HCT116 (cell line): ENCODE measurements around the gene VEPH1. TPM values are rescaled to one million over a fixed set of nuclear protein-coding genes. Genes with fewer than 3 reads are reported as not detected.

Experiments
- ATAC-seq: fragments of 200-7000 bp; cut with Tn5 transposase; 2 replicates; pipeline ENCODE4 v1.9.1; 2020; ENCODE audit warnings: mild to moderate bottlenecking, moderate library complexity
- BruUV-seq: library from RNA; stranded (reverse); fragments of 400-500 nt; replicated peaks from 2 replicates; lab custom pipeline; 2021; lab: Mats Ljungman, UMichigan
- CTCF ChIA-PET: fragments of 300-600 bp; sonication (Branson Sonifier 250); formaldehyde crosslinking; loops from one replicate; lab custom pipeline; 2021; ENCODE audit warnings: antibody characterized with exemption; lab: Charles Lee
- POLR2A ChIA-PET: fragments of 300-600, 350-600 bp; sonication (Branson Sonifier 250); formaldehyde crosslinking; loops from one replicate; lab custom pipeline; 2021; ENCODE audit warnings: antibody characterized with exemption; lab: Charles Lee
- RAD21 ChIA-PET, 2 experiments: fragments of 300-600 bp; sonication (Branson Sonifier 250); formaldehyde crosslinking; loops; one replicate each; lab custom pipeline; 2023; ENCODE audit warnings: low total read pairs in 2 of 2; ENCODE audit not compliant: uncharacterized antibody in 2 of 2, unreplicated experiment in 2 of 2, low non-redundant PET in 1 of 2; lab: Charles Lee
- DNase-seq: peaks from one replicate; pipeline ENCODE4 v3.0.0-alpha.2; 2010; ENCODE audit warnings: low read depth, low spot score
- H2AFZ ChIP-seq: fragments of 200-600 bp; shearing (Covaris generic), sonication (generic); 2 replicates; pipeline ENCODE4 v1.6.1; 2017; ENCODE audit warnings: low read depth, mixed run types, mixed read lengths, antibody characterized with exemption, low read length; ENCODE audit not compliant: poor library complexity, severe bottlenecking
- H3K27ac ChIP-seq: 2 replicates; pipeline ENCODE4 v1.5.1; 2012; ENCODE audit warnings: low read depth, low read length
- H3K27me3 ChIP-seq: fragments of 200-600 bp; sonication (generic); 2 replicates; pipeline ENCODE4 v1.6.1; 2016; ENCODE audit warnings: mixed run types, low read length, mixed read lengths; ENCODE audit not compliant: insufficient read depth
- H3K36me3 ChIP-seq, 2 experiments: fragments of 200-500 bp in 1 of 2; fragments of 200-600 bp in 1 of 2; sonication (Bioruptor generic) in 1 of 2; sonication (generic) in 1 of 2; 2 replicates each; pipeline versions ENCODE4 v1.5.1 to v1.6.1; 2014 to 2016; ENCODE audit warnings: low read length in 2 of 2, inconsistent platforms in 1 of 2, mixed read lengths in 1 of 2, mixed run types in 1 of 2; ENCODE audit not compliant: insufficient read depth in 2 of 2, control insufficient read depth in 1 of 2
- H3K4me1 ChIP-seq, 2 experiments: fragments of 200-600 bp in 1 of 2; sonication (generic) in 1 of 2; 2 replicates each; pipeline versions ENCODE4 v1.5.1 to v1.6.1; 2012 to 2017; ENCODE audit warnings: low read length in 2 of 2, inconsistent platforms in 1 of 2, mild to moderate bottlenecking in 1 of 2, mixed read lengths in 1 of 2, mixed run types in 1 of 2, moderate library complexity in 1 of 2; ENCODE audit not compliant: insufficient read depth in 2 of 2, control insufficient read depth in 1 of 2
- H3K4me2 ChIP-seq: fragments of 200-600 bp; sonication (generic); 2 replicates; pipeline ENCODE4 v1.6.1; 2017; ENCODE audit warnings: mixed run types, low read length, mixed read lengths
- H3K4me3 ChIP-seq, 2 experiments: fragments of 200-600 bp in 1 of 2; sonication (generic) in 1 of 2; replicated peaks in 1 of 2; 2 replicates each; pipeline ENCODE4 v1.5.1; 2011 to 2016; ENCODE audit warnings: low read length in 2 of 2, control low read depth in 1 of 2, low read depth in 1 of 2, mild to moderate bottlenecking in 1 of 2, mixed read lengths in 1 of 2, mixed run types in 1 of 2
- H3K79me2 ChIP-seq: fragments of 200-600 bp; sonication (generic); 2 replicates; pipeline ENCODE4 v1.6.1; 2017; ENCODE audit warnings: mild to moderate bottlenecking, mixed run types, low read length, moderate library complexity, mixed read lengths; ENCODE audit not compliant: insufficient read depth
- H3K9ac ChIP-seq: fragments of 200-600 bp; sonication (generic); 2 replicates; pipeline ENCODE4 v1.6.1; 2016; ENCODE audit warnings: low read length, mixed read lengths
- H3K9me2 ChIP-seq: fragments of 200-600 bp; sonication (generic), shearing (Covaris generic); 2 replicates; pipeline ENCODE4 v1.6.1; 2017; ENCODE audit warnings: mixed run types, mild to moderate bottlenecking, moderate library complexity; ENCODE audit not compliant: insufficient read depth
- H3K9me3 ChIP-seq, 2 experiments: fragments of 200-500 bp in 1 of 2; fragments of 200-600 bp in 1 of 2; sonication (Bioruptor generic) in 1 of 2; sonication (generic) in 1 of 2; 2 replicates each; pipeline ENCODE4 v1.6.1; 2014 to 2017; ENCODE audit warnings: low read length in 2 of 2, mixed read lengths in 2 of 2, inconsistent platforms in 1 of 2, low read depth in 1 of 2, mild to moderate bottlenecking in 1 of 2, mixed run types in 1 of 2, moderate library complexity in 1 of 2; ENCODE audit not compliant: control insufficient read depth in 1 of 2, insufficient read depth in 1 of 2
- H4K20me1 ChIP-seq: fragments of 200-600 bp; sonication (generic), shearing (Covaris generic); 2 replicates; pipeline ENCODE4 v1.6.1; 2017; ENCODE audit warnings: mixed run types, mild to moderate bottlenecking, moderate library complexity; ENCODE audit not compliant: insufficient read depth
- CBX3 ChIP-seq: IDR thresholded peaks from 2 replicates; pipeline ENCODE4 v1.6.1; 2012; ENCODE audit warnings: low read depth
- CEBPB ChIP-seq: IDR thresholded peaks from 2 replicates; pipeline ENCODE4 v1.6.1; 2012; ENCODE audit warnings: low read depth
- FOSL1 ChIP-seq: IDR thresholded peaks from 2 replicates; pipeline ENCODE4 v1.6.1; 2012; ENCODE audit warnings: low read depth
- JUND ChIP-seq: IDR thresholded peaks from 2 replicates; pipeline ENCODE4 v1.6.1; 2012
- POLR2A ChIP-seq: IDR thresholded peaks from 2 replicates; pipeline ENCODE4 v1.7.0; 2011; ENCODE audit warnings: borderline replicate concordance; ENCODE audit not compliant: insufficient read depth, insufficient read length; ENCODE audit errors: extremely low read depth
- POLR2AphosphoS5 ChIP-seq: IDR thresholded peaks from 2 replicates; pipeline ENCODE4 v1.6.1; 2011; ENCODE audit warnings: mild to moderate bottlenecking, low read depth, low read length, moderate library complexity
- RAD21 ChIP-seq: IDR thresholded peaks from 2 replicates; pipeline ENCODE4 v1.6.1; 2012; ENCODE audit warnings: low read depth, mild to moderate bottlenecking
- REST ChIP-seq: IDR thresholded peaks from 2 replicates; pipeline ENCODE4 v1.6.1; 2012; ENCODE audit warnings: low read depth
- SIN3A ChIP-seq: IDR thresholded peaks from 2 replicates; pipeline ENCODE4 v1.6.1; 2012; ENCODE audit warnings: low read depth
- SRF ChIP-seq: IDR thresholded peaks from 2 replicates; pipeline ENCODE4 v1.6.1; 2012; ENCODE audit warnings: low read depth
- TCF7L2 ChIP-seq: IDR thresholded peaks from 2 replicates; pipeline ENCODE4 v1.7.0; 2011; ENCODE audit warnings: borderline replicate concordance, inconsistent platforms; ENCODE audit not compliant: insufficient read depth, insufficient read length; ENCODE audit errors: extremely low read depth
- YY1 ChIP-seq: IDR thresholded peaks from 2 replicates; pipeline ENCODE4 v1.6.1; 2011; ENCODE audit warnings: low read length, low read depth, moderate library complexity, mild to moderate bottlenecking; ENCODE audit not compliant: insufficient replicate concordance; ENCODE audit errors: extremely low read depth
- ZFX ChIP-seq: fragments of 450-650 bp; IDR thresholded peaks from 2 replicates; pipeline ENCODE4 v1.6.1; 2017
- ZNF274 ChIP-seq: fragments of 200-500 bp; sonication (Bioruptor generic); IDR thresholded peaks from 2 replicates; pipeline ENCODE4 v1.6.1; 2014; ENCODE audit warnings: mild to moderate bottlenecking, low read depth, low read length, inconsistent platforms
- intact Hi-C: fragments of 100-400 bp; cut with micrococcal nuclease; formaldehyde crosslinking; loops from 2 replicates; pipeline ENCODE4 v1.10.0; 2022
- total RNA-seq: library from RNA; stranded (reverse); gene quantifications from one replicate; pipeline ENCODE4 v1.2.1, GENCODE V29; 2021; ENCODE audit not compliant: unreplicated experiment
- TF ChIP-seq, protein P1 (sequence below): IDR thresholded peaks from 2 replicates; pipeline ENCODE4 v1.6.1; 2012

The VEPH1 gene
- total RNA-seq, 1 experiment from 2014 or later, result 4.9 TPM

GRCh38 chr3:157301755-157302154 is 201.5 kb downstream of the VEPH1 start:
- Histone ChIP-seq H3K9me2 (no peaks in the 10 kb centered on the region), H3K4me1 (no peaks in the 10 kb centered on the region), H3K4me3 (no peak overlapping the region), H3K27me3 (no peaks in the 10 kb centered on the region), H3K36me3 (no peaks in the 10 kb centered on the region), H3K27ac (no peak overlapping the region), H3K4me2 (no peak overlapping the region), H4K20me1 (no peaks in the 10 kb centered on the region), H3K79me2 (no peaks in the 10 kb centered on the region), H2AFZ (no peak overlapping the region), H3K9me3 (no peaks in the 10 kb centered on the region), H3K9ac (no peak overlapping the region)
- no TSS peak for BruUV-seq
- TF ChIP-seq, protein P1, sequence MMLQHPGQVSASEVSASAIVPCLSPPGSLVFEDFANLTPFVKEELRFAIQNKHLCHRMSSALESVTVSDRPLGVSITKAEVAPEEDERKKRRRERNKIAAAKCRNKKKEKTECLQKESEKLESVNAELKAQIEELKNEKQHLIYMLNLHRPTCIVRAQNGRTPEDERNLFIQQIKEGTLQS, result no peak
- no peak for TF ChIP-seq FOSL1
- no peak for TF ChIP-seq SIN3A
- TF ChIP-seq ZFX, result no peak
- no peak for TF ChIP-seq ZNF274
- no peak for TF ChIP-seq POLR2A
- POLR2A ChIA-PET, result no interaction called here
- DNase-seq (no peak), ATAC-seq (no peak)
- CTCF ChIA-PET, result no interaction called here
- intact Hi-C loops, result no loop called here
- RAD21 ChIA-PET, result no interaction called here

DNA sequence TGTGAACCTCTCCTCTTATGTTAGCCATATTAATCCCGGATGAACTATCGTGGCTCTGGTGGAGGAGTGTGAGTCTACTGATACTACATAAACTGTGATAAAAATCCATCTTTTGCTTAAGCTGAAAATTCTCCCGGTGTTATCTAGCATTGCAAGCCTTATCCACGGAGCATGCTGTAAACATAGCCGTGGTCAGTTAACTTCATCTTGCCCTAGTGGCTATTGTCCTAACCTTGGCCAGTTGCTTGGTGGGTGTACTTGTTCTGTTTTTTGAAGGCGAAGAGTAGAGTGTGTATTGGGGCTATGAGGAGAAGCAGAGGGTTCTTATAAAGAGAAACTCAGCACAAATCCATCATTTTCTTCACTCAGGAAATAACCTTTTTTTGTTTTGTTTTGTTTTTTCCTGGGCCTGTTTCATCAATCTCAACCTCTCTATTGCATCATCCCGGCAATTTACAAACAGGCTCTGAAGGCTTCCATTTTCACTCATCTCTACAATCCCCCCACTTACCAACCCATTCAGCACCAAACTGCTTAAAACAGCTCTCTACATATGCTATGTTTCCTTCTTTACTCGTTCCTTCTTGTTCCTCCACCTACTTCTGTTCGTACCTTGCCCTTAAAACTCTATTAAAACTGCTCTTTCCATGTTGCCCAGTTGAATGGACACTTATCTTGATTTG is 202.1 kb downstream of the VEPH1 start:
- CTCF ChIA-PET, result no interaction called here
- TF ChIP-seq ZFX, result no peak
- no peak for TF ChIP-seq CEBPB
- TF ChIP-seq TCF7L2, result no peak
- no peak for TF ChIP-seq SIN3A
- TF ChIP-seq RAD21, result no peak
- TF ChIP-seq SRF, result no peak
- TF ChIP-seq JUND, result no peak
- no peak for TF ChIP-seq YY1
- no peak for TF ChIP-seq POLR2A
- TF ChIP-seq REST, result no peak
- no peak for TF ChIP-seq ZNF274
- TF ChIP-seq CBX3, result no peak
- TF ChIP-seq POLR2AphosphoS5, result no peak

More for the DNA sequence above, 202.1 kb downstream of the VEPH1 start:
- Histone ChIP-seq H3K9ac (no peak overlapping the region), H3K27ac (no peak overlapping the region), H3K4me1 (no peaks in the 10 kb centered on the region), H3K4me3 (no peak overlapping the region), H3K4me2 (no peak overlapping the region), H3K79me2 (no peaks in the 10 kb centered on the region), H3K9me2 (no peaks in the 10 kb centered on the region), H4K20me1 (no peaks in the 10 kb centered on the region), H3K36me3 (no peaks in the 10 kb centered on the region), H3K9me3 (no peaks in the 10 kb centered on the region), H3K27me3 (no peaks in the 10 kb centered on the region), H2AFZ (no peak overlapping the region)
- ATAC-seq (no peak), DNase-seq (no peak)
- no TSS peak for BruUV-seq
- intact Hi-C loops, result no loop called here
- RAD21 ChIA-PET, result no interaction called here
- POLR2A ChIA-PET, result no interaction called here
